Osteocyte (in vitro differentiated cells): ENCODE data around the gene RASD1. TPM values are rescaled to one million over a fixed set of nuclear protein-coding genes. Genes with fewer than 3 reads are reported as not detected.

Source experiments
- DNase-seq: peaks from one replicate; pipeline ENCODE4 v3.0.0; 2021; ENCODE audit warnings: mixed read lengths; ENCODE audit not compliant: unreplicated experiment; ENCODE audit errors: extremely low spot score
- H3K27ac Mint-ChIP-seq: one replicate; pipeline ENCODE4 v1.8.0; 2021; ENCODE audit warnings: mild to moderate bottlenecking, mixed read lengths; ENCODE audit not compliant: unreplicated experiment
- H3K27me3 Mint-ChIP-seq: one replicate; pipeline ENCODE4 v1.8.0; 2021; ENCODE audit warnings: mixed read lengths; ENCODE audit not compliant: unreplicated experiment
- H3K36me3 Mint-ChIP-seq: one replicate; pipeline ENCODE4 v1.8.0; 2021; ENCODE audit warnings: mixed read lengths; ENCODE audit not compliant: unreplicated experiment
- H3K4me1 Mint-ChIP-seq: one replicate; pipeline ENCODE4 v1.8.0; 2021; ENCODE audit warnings: mixed read lengths; ENCODE audit not compliant: unreplicated experiment
- H3K4me3 Mint-ChIP-seq: one replicate; pipeline ENCODE4 v1.8.0; 2021; ENCODE audit warnings: mild to moderate bottlenecking, moderate library complexity, mixed read lengths; ENCODE audit not compliant: unreplicated experiment
- H3K9me3 Mint-ChIP-seq: one replicate; pipeline ENCODE4 v1.8.0; 2021; ENCODE audit warnings: mixed read lengths; ENCODE audit not compliant: unreplicated experiment
- total RNA-seq: library from RNA; stranded (reverse); gene quantifications from 2 replicates; pipeline ENCODE4 v1.2.1, GENCODE V29; 2021
- TF ChIP-seq, protein P1 (sequence below): fragments of 200-600 bp; sonication (generic); IDR thresholded peaks from 2 replicates; pipeline ENCODE4 v1.5.0; 2021; ENCODE audit warnings: antibody characterized with exemption, mild to moderate bottlenecking, moderate library complexity

RASD1 gene
- total RNA-seq, 1 donor from 2014 or later, result 1.6 TPM

DNA sequence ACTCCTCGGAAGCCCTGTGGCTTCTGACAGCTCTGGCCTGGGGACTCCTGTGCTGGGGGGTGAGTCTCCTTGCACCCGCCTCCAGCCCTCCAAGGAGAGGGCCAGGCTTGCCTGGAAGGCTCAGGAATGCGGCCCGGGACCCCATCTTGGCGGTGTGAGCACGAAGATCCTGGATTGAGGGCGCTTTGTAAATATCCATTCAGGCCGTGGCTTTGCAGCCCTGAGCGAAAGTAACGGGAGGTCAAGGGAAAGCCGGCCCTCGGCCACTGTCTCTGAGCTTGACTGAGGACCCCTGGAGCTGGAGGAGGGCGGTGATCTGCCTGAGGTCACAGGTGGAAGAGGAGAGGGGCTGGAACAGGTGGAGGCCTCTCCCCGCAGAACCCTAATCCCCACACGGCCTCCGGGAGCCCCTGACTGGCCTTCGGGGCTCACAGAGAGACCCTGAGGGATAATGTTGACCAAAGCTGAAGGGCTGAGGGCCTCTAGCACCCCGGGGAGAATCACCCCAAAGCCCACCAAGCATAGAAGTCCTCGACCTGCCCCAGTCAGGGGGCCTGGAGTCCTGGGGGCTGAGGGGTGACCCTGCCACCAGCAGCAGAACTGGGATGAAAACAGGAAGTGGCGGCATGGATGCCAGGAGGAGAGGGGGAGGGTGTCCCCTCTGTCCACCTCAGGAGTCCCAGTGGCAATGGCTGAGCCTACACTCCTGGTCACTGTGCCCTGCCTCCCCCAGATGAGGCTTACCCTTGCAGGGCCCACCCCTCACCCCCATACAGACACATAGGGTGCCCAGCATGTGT, 8.3 kb upstream of the RASD1 start:
- Mint-ChIP-seq H3K9me3 (no peaks in the 10 kb centered on the region), H3K4me1 (no peaks in the 10 kb centered on the region)
- TF ChIP-seq, protein P1, sequence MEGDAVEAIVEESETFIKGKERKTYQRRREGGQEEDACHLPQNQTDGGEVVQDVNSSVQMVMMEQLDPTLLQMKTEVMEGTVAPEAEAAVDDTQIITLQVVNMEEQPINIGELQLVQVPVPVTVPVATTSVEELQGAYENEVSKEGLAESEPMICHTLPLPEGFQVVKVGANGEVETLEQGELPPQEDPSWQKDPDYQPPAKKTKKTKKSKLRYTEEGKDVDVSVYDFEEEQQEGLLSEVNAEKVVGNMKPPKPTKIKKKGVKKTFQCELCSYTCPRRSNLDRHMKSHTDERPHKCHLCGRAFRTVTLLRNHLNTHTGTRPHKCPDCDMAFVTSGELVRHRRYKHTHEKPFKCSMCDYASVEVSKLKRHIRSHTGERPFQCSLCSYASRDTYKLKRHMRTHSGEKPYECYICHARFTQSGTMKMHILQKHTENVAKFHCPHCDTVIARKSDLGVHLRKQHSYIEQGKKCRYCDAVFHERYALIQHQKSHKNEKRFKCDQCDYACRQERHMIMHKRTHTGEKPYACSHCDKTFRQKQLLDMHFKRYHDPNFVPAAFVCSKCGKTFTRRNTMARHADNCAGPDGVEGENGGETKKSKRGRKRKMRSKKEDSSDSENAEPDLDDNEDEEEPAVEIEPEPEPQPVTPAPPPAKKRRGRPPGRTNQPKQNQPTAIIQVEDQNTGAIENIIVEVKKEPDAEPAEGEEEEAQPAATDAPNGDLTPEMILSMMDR, result no peak

DNA sequence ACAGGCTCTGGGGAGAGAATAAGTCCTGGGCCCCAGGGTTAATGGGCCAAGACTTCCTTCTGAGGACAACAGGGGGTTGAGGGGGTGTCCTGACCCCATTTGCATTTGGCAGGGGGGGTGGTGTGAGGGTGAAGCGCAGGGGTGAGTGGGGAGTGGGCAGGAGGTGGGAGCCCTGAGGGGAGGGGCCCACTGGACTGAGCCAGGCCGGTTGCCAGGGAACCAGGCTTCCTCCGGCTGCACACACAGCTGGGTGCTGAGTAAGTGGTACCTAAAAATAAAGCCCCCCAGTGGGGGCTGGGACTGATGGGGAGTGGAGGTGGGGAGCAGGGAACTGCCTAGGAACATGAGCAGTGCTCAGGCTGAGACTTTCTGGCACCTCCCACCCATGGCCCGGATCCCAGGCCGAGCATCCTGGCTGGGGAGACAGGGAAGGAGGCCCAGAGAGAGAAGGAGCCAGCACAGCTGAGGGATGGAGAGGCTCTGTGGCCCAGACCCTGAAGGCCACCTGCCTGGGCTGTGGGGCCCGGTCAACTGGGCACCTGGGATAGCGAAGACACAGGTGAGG, 7.5 kb upstream of the RASD1 start:
- no peak overlapping the region for H3K27ac Mint-ChIP-seq
- H3K27me3 Mint-ChIP-seq, result no peaks in the 10 kb centered on the region
- H3K36me3 Mint-ChIP-seq, result no peaks in the 10 kb centered on the region
- no peaks in the 10 kb centered on the region for H3K4me1 Mint-ChIP-seq
- H3K4me3 Mint-ChIP-seq, result no peak overlapping the region
- TF ChIP-seq, protein P1, result no peak
- no peaks in the 10 kb centered on the region for H3K9me3 Mint-ChIP-seq
- DNase-seq, result no peak

More for the DNA sequence above, 8.3 kb upstream of the RASD1 start:
- no peaks in the 10 kb centered on the region for H3K36me3 Mint-ChIP-seq
- DNase-seq, result no peak
- H3K4me3 Mint-ChIP-seq, result no peak overlapping the region
- H3K27me3 Mint-ChIP-seq, result no peaks in the 10 kb centered on the region
- H3K27ac Mint-ChIP-seq, result no peak overlapping the region

DNA sequence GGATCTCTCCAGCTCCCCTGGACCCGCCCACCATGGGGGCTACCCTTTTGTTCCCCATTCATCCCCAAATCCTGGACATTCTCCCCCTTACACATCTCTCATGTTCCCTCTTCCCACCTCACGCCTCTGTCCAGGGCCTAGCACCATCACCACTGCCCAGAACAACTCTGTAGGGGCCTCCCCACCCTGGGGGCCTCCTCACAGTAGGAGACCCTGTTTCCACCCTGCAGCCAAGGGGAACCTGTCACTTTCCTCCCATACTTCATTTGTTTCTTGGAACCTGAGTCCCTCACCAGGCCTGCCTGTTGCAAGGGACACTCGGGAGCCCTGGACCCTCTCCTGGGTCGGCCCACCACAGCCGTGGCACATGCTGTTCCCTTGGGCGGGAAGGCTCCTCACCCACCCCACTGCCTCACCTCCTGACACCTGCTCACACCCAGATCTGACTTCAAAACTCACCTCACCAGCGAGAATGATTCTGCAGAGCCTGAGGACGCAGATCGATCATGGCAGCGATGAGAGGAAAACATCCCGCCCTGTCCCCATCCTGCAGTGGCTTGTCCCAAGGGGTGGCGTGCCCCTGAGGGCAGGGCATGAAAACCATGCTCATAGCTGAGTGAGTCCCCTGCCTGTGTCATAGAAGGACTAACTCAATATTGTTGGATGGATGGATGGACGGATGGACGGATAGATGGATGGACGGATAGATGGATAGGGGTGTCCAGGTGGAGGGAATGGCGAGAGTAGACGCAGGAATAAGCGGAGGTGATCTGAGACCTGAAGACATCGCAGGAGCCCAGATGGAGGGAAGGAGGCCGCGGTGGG, 6.8 kb upstream of the RASD1 start:
- H3K9me3 Mint-ChIP-seq, result no peaks in the 10 kb centered on the region

DNA sequence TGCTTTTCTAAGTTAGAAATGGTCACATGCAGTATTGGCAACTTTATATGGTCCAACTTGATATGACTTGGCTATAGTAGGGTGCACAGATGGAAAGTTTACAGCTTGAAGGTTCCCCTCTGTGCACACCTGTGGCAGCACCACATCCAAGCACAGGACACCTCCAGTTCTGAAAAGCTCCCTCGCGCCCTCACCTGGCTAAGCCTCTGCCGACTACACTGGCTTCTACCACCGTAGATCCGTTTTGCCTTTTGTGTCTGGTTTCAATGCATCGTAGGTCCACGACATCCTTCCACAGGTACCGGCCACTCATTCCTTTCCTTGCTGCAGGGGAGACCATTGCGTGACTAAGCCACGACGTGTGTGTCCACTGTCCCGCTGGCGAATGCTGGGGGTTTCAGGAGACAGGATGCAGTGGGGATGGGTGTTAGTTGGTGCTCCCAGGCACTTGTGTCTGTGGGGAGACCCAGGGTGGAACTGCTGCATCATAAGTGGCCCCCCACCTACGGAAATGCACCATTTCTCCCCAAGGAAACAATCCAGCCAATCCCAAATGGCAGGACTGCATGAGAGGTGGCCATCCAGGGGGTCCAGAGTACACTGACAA, 4.9 kb upstream of the RASD1 start:
- Mint-ChIP-seq H3K27ac (no peak overlapping the region), H3K9me3 (no peaks in the 10 kb centered on the region), H3K4me3 (no peak overlapping the region), H3K27me3 (no peaks in the 10 kb centered on the region), H3K4me1 (peaks cover 5% of the 10 kb centered on the region), H3K36me3 (no peaks in the 10 kb centered on the region)
- DNase-seq, result no peak
- TF ChIP-seq, protein P1, result peak; percentile 11

More for the DNA sequence above, 6.8 kb upstream of the RASD1 start:
- H3K36me3 Mint-ChIP-seq, result no peaks in the 10 kb centered on the region
- no peak overlapping the region for H3K27ac Mint-ChIP-seq
- DNase-seq, result no peak
- no peaks in the 10 kb centered on the region for H3K4me1 Mint-ChIP-seq
- TF ChIP-seq, protein P1, result no peak
- H3K4me3 Mint-ChIP-seq, result no peak overlapping the region
- H3K27me3 Mint-ChIP-seq, result no peaks in the 10 kb centered on the region
